DOHH2 (cell line): ENCODE data around the gene HMCN2.

Experiments used
- H3F3A ChIP-seq: fragments of 200-600 bp; sonication (generic), shearing (Covaris generic); 2 replicates; pipeline ENCODE4 v1.6.0; 2016; ENCODE audit warnings: antibody characterized with exemption, mild to moderate bottlenecking; ENCODE audit not compliant: control insufficient read depth, insufficient read depth
- H3K27ac ChIP-seq: fragments of 200-600 bp; sonication (generic); 2 replicates; pipeline ENCODE4 v1.5.1; 2014; ENCODE audit warnings: low read depth, mild to moderate bottlenecking, low read length, moderate library complexity
- H3K27me3 ChIP-seq: fragments of 200-600 bp; sonication (generic); 2 replicates; pipeline ENCODE4 v1.6.1; 2014; ENCODE audit warnings: mild to moderate bottlenecking, low read length, mixed read lengths; ENCODE audit not compliant: control insufficient read depth
- H3K36me3 ChIP-seq: fragments of 200-600 bp; sonication (generic); 2 replicates; pipeline ENCODE4 v1.6.1; 2014; ENCODE audit warnings: mild to moderate bottlenecking, low read length, moderate library complexity, mixed read lengths; ENCODE audit not compliant: control insufficient read depth
- H3K4me1 ChIP-seq: fragments of 200-600 bp; sonication (generic); 2 replicates; pipeline ENCODE4 v1.6.1; 2014; ENCODE audit warnings: mild to moderate bottlenecking, low read length, mixed read lengths; ENCODE audit not compliant: control insufficient read depth
- H3K4me2 ChIP-seq: fragments of 200-600 bp; sonication (generic); 2 replicates; pipeline ENCODE4 v1.6.0; 2014; ENCODE audit warnings: mild to moderate bottlenecking, low read length, moderate library complexity
- H3K4me3 ChIP-seq: fragments of 200-600 bp; sonication (generic); 2 replicates; pipeline ENCODE4 v1.5.1; 2014; ENCODE audit warnings: mild to moderate bottlenecking, low read length, mixed read lengths
- H3K79me2 ChIP-seq: fragments of 200-600 bp; sonication (generic); 2 replicates; pipeline ENCODE4 v1.6.1; 2014; ENCODE audit warnings: mild to moderate bottlenecking, low read length, mixed read lengths; ENCODE audit not compliant: control insufficient read depth
- H3K9me2 ChIP-seq: fragments of 200-600 bp; sonication (generic); replicated peaks from 2 replicates; pipeline ENCODE4 v1.6.1; 2014; ENCODE audit warnings: mild to moderate bottlenecking, low read length, mixed read lengths; ENCODE audit not compliant: control insufficient read depth
- H3K9me3 ChIP-seq: fragments of 200-600 bp; sonication (generic); 2 replicates; pipeline ENCODE4 v1.6.1; 2014; ENCODE audit warnings: antibody characterized with exemption, low read length, mixed read lengths; ENCODE audit not compliant: control insufficient read depth, insufficient read depth
- H4K20me1 ChIP-seq: fragments of 200-600 bp; sonication (generic); 2 replicates; pipeline ENCODE4 v1.6.0; 2014; ENCODE audit warnings: low read depth, mild to moderate bottlenecking, antibody characterized with exemption, low read length, moderate library complexity; ENCODE audit not compliant: control insufficient read depth, insufficient read depth
- EZH2phosphoT487 ChIP-seq: fragments of 200-600 bp; sonication (generic); IDR thresholded peaks from 2 replicates; pipeline ENCODE4 v1.6.1; 2017; ENCODE audit warnings: borderline replicate concordance, mild to moderate bottlenecking, antibody characterized with exemption, low read length, moderate library complexity, mixed read lengths
- TF ChIP-seq, protein P1 (sequence below): fragments of 200-600 bp; sonication (generic); IDR thresholded peaks from one replicate; pipeline ENCODE4 v1.5.1; 2014; ENCODE audit warnings: antibody characterized with exemption, mild to moderate bottlenecking, low read depth, low read length; ENCODE audit not compliant: poor library complexity, severe bottlenecking

Gene HMCN2

DNA sequence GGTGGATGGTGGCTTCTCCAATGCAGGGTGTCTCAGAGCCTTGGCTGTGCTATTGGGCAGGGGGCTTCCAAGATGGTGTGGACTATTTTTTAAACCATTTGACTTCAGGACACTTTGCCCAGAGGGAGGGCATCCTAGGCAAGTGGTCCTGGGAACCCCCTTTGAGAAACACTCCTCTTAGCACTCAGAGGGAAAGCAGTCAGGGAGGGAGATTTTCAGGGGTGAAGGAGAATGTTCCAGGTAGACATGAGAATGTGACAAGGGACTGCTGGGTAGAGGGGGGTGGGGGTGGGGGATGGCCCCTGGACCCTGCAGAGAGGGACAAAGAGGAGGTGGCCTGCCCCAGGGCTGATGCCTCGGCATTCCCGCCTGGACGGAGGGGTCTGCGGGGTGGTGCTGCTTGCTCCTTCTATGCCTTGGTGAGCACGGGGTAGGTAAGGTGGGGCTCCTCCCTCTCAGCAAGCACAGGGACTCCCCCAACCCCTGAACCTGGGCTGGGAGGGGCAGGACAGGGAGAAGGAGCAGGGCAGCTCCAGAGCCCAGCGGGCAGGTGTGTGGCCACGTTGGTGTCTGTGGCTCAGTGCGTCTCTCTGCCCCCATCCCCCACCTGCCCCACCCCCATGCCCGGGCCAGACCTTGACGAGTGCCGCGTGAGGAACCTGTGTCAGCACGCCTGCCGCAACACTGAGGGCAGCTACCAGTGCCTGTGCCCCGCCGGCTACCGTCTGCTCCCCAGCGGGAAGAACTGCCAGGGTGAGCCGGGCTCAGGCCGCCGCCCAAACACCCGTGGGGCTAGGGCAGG is 165.4 kb downstream of the HMCN2 start:
- H3K27ac ChIP-seq: no peak overlapping the region
- TF ChIP-seq, protein P1, sequence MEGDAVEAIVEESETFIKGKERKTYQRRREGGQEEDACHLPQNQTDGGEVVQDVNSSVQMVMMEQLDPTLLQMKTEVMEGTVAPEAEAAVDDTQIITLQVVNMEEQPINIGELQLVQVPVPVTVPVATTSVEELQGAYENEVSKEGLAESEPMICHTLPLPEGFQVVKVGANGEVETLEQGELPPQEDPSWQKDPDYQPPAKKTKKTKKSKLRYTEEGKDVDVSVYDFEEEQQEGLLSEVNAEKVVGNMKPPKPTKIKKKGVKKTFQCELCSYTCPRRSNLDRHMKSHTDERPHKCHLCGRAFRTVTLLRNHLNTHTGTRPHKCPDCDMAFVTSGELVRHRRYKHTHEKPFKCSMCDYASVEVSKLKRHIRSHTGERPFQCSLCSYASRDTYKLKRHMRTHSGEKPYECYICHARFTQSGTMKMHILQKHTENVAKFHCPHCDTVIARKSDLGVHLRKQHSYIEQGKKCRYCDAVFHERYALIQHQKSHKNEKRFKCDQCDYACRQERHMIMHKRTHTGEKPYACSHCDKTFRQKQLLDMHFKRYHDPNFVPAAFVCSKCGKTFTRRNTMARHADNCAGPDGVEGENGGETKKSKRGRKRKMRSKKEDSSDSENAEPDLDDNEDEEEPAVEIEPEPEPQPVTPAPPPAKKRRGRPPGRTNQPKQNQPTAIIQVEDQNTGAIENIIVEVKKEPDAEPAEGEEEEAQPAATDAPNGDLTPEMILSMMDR: no peak
- no peak for TF ChIP-seq EZH2phosphoT487

DNA sequence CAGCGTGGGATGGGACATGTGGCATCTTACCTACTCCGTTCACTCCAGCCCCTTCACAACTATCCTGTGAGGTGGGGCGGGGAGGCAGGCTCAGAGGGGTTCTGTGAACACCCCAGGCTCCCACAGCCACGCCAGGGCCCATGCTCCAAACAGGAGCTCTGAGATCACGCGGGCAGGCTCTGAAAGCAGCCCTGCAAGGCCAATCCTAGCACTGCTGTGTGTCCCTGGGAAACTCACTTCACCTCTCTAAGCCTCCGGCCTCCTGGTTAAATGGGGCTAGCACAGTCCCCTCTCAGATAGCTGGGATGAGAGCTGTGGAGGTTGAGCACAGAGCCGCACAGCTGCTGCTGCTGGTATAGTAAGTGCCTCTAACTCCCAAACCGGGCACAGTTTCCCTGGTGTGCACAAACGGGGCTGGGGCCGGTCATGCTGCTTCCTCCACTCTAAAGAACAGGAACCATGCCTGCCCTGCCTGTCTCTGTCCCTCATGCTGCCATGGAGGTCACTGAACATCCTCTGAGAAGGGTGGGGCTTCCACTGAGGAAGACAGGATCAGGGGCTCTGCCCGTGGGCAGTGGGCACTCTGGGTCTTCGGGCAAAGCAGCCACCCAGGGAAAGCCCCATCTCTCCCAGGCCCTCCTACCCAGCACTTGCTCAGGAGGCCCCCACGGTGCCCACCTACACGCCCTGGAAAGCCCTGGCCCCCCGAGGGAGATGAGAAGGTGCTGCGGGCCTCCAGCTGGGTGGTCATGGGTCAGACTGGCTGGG is 166.2 kb downstream of the HMCN2 start:
- H3K4me3 ChIP-seq: no peak overlapping the region
- no peaks in the 10 kb centered on the region for H3F3A ChIP-seq
- H3K4me2 ChIP-seq: no peak overlapping the region
- H3K27me3 ChIP-seq: no peaks in the 10 kb centered on the region
- H3K9me3 ChIP-seq: no peaks in the 10 kb centered on the region
- H4K20me1 ChIP-seq: no peaks in the 10 kb centered on the region
- no peaks in the 10 kb centered on the region for H3K9me2 ChIP-seq
- H3K36me3 ChIP-seq: no peaks in the 10 kb centered on the region
- H3K27ac ChIP-seq: no peak overlapping the region
- no peaks in the 10 kb centered on the region for H3K79me2 ChIP-seq
- TF ChIP-seq, protein P1: no peak
- TF ChIP-seq EZH2phosphoT487: no peak
- no peaks in the 10 kb centered on the region for H3K4me1 ChIP-seq

More for the DNA sequence above, 165.4 kb downstream of the HMCN2 start:
- H3K79me2 ChIP-seq: no peaks in the 10 kb centered on the region
- no peaks in the 10 kb centered on the region for H3K9me3 ChIP-seq
- no peak overlapping the region for H3K4me2 ChIP-seq
- H3F3A ChIP-seq: no peaks in the 10 kb centered on the region
- H3K27me3 ChIP-seq: no peaks in the 10 kb centered on the region
- H3K9me2 ChIP-seq: no peaks in the 10 kb centered on the region
- no peaks in the 10 kb centered on the region for H3K4me1 ChIP-seq
- H3K4me3 ChIP-seq: no peak overlapping the region
- no peaks in the 10 kb centered on the region for H4K20me1 ChIP-seq
- H3K36me3 ChIP-seq: no peaks in the 10 kb centered on the region

DNA sequence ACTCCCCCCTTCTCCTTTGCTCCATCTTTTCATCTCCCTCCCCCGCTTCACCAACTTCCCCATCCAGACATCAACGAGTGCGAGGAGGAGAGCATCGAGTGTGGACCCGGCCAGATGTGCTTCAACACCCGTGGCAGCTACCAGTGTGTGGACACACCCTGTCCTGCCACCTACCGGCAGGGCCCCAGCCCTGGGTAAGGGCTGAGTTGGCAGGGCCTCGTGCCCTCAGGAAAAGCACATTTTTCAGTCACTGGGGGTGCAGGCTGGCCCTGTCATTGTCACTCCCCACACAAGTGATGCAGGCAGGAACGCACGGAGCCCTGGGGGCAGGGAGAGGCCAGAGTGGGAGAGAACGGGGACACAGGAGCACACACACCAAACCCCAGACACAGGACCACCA is 166.8 kb downstream of the HMCN2 start:
- H3K27ac ChIP-seq: no peak overlapping the region
- TF ChIP-seq EZH2phosphoT487: no peak
- TF ChIP-seq, protein P1: no peak
- no peaks in the 10 kb centered on the region for H3K36me3 ChIP-seq
- H3K79me2 ChIP-seq: no peaks in the 10 kb centered on the region
- H3K4me3 ChIP-seq: no peak overlapping the region
- no peaks in the 10 kb centered on the region for H3K9me3 ChIP-seq
- no peaks in the 10 kb centered on the region for H3F3A ChIP-seq
- H3K4me1 ChIP-seq: no peaks in the 10 kb centered on the region
- H4K20me1 ChIP-seq: no peaks in the 10 kb centered on the region
- no peaks in the 10 kb centered on the region for H3K9me2 ChIP-seq
- no peak overlapping the region for H3K4me2 ChIP-seq
- no peaks in the 10 kb centered on the region for H3K27me3 ChIP-seq
